GM23338 (cell line): ENCODE results near the gene CEP68. TPM values are rescaled to one million over a fixed set of nuclear protein-coding genes. Genes with fewer than 3 reads are reported as not detected.
"Not testable (repeated sequence)": the region's sequence is repeated elsewhere in the genome, so short reads cannot be mapped to it uniquely, and the experiment has no call there.

ENCODE experiments used
- ATAC-seq: fragments of 200-7000 bp; cut with Tn5 transposase; 3 replicates; pipeline ENCODE4 v1.9.1; 2020
- DNase-seq: peaks from one replicate; pipeline ENCODE4 v3.0.0-alpha.2; 2015; ENCODE audit warnings: low spot score
- H2AFZ ChIP-seq: fragments of 200-600 bp; sonication (generic); 2 replicates; pipeline ENCODE4 v1.8.0; 2016; ENCODE audit warnings: antibody characterized with exemption, mild to moderate bottlenecking, moderate library complexity
- H3F3A ChIP-seq: fragments of 200-600 bp; sonication (generic); replicated peaks from 2 replicates; pipeline ENCODE4 v1.8.0; 2017; ENCODE audit warnings: antibody characterized with exemption, mixed run types, low read depth
- H3K27ac ChIP-seq: fragments of 200-600 bp; sonication (generic); 2 replicates; pipeline ENCODE4 v1.6.1; 2016; ENCODE audit warnings: low read depth
- H3K27me3 ChIP-seq: fragments of 200-600 bp; sonication (generic); 2 replicates; pipeline ENCODE4 v1.8.0; 2016; ENCODE audit warnings: mild to moderate bottlenecking, mixed run types, moderate library complexity; ENCODE audit not compliant: insufficient read depth
- H3K36me3 ChIP-seq: fragments of 200-600 bp; sonication (generic); 2 replicates; pipeline ENCODE4 v1.8.0; 2016; ENCODE audit warnings: mild to moderate bottlenecking; ENCODE audit not compliant: insufficient read depth
- H3K4me1 ChIP-seq: fragments of 200-600 bp; sonication (generic); 2 replicates; pipeline ENCODE4 v1.8.0; 2016; ENCODE audit warnings: mild to moderate bottlenecking, moderate library complexity; ENCODE audit not compliant: insufficient read depth
- H3K4me2 ChIP-seq: fragments of 200-600 bp; sonication (generic); 2 replicates; pipeline ENCODE4 v1.7.1; 2017; ENCODE audit warnings: mixed run types
- H3K4me3 ChIP-seq: fragments of 200-600 bp; sonication (generic); 2 replicates; pipeline ENCODE4 v1.6.1; 2016; ENCODE audit warnings: mixed run types
- H3K79me2 ChIP-seq: fragments of 200-600 bp; sonication (generic); replicated peaks from 2 replicates; pipeline ENCODE4 v1.8.0; 2017; ENCODE audit warnings: mild to moderate bottlenecking; ENCODE audit not compliant: insufficient read depth
- H3K9me2 ChIP-seq: fragments of 200-600 bp; sonication (generic); 2 replicates; pipeline ENCODE4 v1.8.0; 2017; ENCODE audit not compliant: insufficient read depth
- H4K20me1 ChIP-seq: fragments of 200-600 bp; sonication (generic); replicated peaks from 2 replicates; pipeline ENCODE4 v1.8.0; 2017; ENCODE audit warnings: mild to moderate bottlenecking; ENCODE audit not compliant: insufficient read depth
- H3K27ac Mint-ChIP-seq: 2 replicates; pipeline ENCODE4 v1.8.0; 2020; ENCODE audit warnings: inconsistent platforms, mild to moderate bottlenecking, moderate library complexity, mixed read lengths
- H3K27me3 Mint-ChIP-seq: 3 replicates; pipeline ENCODE4 v1.8.0; 2022; ENCODE audit warnings: low read depth, mild to moderate bottlenecking, moderate library complexity, mixed read lengths, inconsistent platforms; ENCODE audit not compliant: insufficient read depth, poor library complexity
- H3K36me3 Mint-ChIP-seq: 3 replicates; pipeline ENCODE4 v1.8.0; 2021; ENCODE audit warnings: low read depth, mild to moderate bottlenecking, inconsistent platforms, moderate library complexity, mixed read lengths
- H3K4me1 Mint-ChIP-seq: 3 replicates; pipeline ENCODE4 v1.8.0; 2020; ENCODE audit warnings: mild to moderate bottlenecking, inconsistent platforms, mixed read lengths
- H3K4me3 Mint-ChIP-seq: 3 replicates; pipeline ENCODE4 v1.8.0; 2021; ENCODE audit warnings: moderate library complexity, mild to moderate bottlenecking, inconsistent platforms, mixed read lengths
- H3K9me3 Mint-ChIP-seq: 3 replicates; pipeline ENCODE4 v1.8.0; 2020; ENCODE audit warnings: moderate library complexity, mild to moderate bottlenecking, inconsistent platforms, mixed read lengths
- CREB1 ChIP-seq: fragments of 250-450 bp; sonication (Bioruptor Pico); IDR thresholded peaks from 2 replicates; pipeline ENCODE4 v1.5.0; 2020; ENCODE audit warnings: low read depth, mild to moderate bottlenecking, moderate library complexity
- JUNB ChIP-seq: IDR thresholded peaks from one replicate; pipeline ENCODE4 v1.6.1; 2016; ENCODE audit warnings: antibody characterized with exemption; ENCODE audit not compliant: unreplicated experiment
- NANOG ChIP-seq: IDR thresholded peaks from 2 replicates; pipeline ENCODE4 v1.6.1; 2016; ENCODE audit warnings: antibody characterized with exemption, borderline replicate concordance
- ZNF114 ChIP-seq: fragments of 250-450 bp; sonication (Bioruptor Pico); IDR thresholded peaks from 2 replicates; pipeline ENCODE4 v1.5.0; 2020; ENCODE audit warnings: mild to moderate bottlenecking, moderate library complexity
- ZNF331 ChIP-seq: fragments of 250-450 bp; sonication (Bioruptor Pico); IDR thresholded peaks from 2 replicates; pipeline ENCODE4 v1.5.0; 2020; ENCODE audit warnings: low read depth, mild to moderate bottlenecking, moderate library complexity
- polyA plus RNA-seq: library from polyadenylated mRNA; unstranded; fragments of >200 nt; fragmentation: Nextera tagmentation; extraction: Ambion mirVana; gene quantifications from 2 replicates; pipeline ENCODE4 v1.2.1, GENCODE V29; 2016
- total RNA-seq: library from RNA; depleted of rRNA; stranded (reverse); fragments of >200 nt; shearing (Covaris generic); gene quantifications from 2 replicates; pipeline ENCODE4 v1.2.3, GENCODE V29; 2014
- TF ChIP-seq, protein P1 (sequence below): IDR thresholded peaks from one replicate; pipeline ENCODE4 v1.6.1; 2018; ENCODE audit warnings: antibody characterized with exemption; ENCODE audit not compliant: unreplicated experiment
- TF ChIP-seq, protein P2 (sequence below), 2 experiments: fragments of 200-600 bp in 1 of 2; sonication (generic) in 1 of 2; conservative IDR thresholded peaks; 2 replicates each; pipeline versions ENCODE4 v1.5.1 to v1.6.1; 2016 to 2017; ENCODE audit warnings: antibody characterized with exemption in 2 of 2, low read depth in 2 of 2, mild to moderate bottlenecking in 2 of 2, moderate library complexity in 1 of 2

The CEP68 gene
- total and polyA plus RNA-seq, 2 experiments from 2014 or later: 13.0 to 24.4 TPM

DNA sequence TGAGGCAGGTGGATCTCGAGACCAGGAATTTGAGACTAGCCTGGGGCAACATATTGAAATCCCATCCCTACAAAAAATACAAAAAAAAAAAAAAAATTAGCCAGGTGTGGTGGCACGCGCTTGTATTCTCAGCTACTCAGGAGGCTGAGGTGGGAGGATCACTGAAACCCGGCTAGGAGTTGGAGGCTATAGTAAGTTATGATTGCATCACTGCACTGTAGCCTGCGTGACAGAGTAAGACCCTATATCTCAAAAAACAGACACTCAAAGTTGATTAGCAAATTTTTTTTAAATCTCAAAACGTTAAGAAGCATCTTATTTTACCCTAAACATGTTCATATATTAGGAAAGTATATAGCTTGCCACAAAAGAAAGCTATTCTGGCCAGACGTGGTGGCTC is 66.1 kb downstream of the CEP68 start (continued):
- no peak for TF ChIP-seq ZNF331

DNA sequence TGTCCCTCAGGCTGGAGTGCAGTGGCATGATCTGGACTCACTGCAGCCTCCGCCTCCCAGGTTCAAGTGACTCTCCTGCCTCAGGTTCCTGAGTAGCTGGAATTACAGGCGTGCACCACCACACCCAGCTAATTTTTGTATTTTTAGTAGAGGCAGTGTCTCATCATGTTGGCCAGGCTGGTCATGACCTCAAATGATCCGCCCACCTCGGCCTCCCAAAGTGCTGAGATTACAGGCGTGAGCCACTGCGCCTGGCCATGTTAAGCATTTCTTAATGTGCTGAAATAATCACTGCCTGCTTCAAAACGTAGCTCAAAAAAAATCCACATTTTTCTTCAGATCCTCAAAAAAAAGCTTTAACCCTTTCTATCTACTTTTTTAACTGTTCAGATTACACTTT is 69.2 kb downstream of the CEP68 start:
- H3K9me2 ChIP-seq, H3K27ac ChIP-seq, H3K9me3 Mint-ChIP-seq, H2AFZ ChIP-seq, H3K27ac Mint-ChIP-seq, H3K36me3 ChIP-seq, H3K36me3 Mint-ChIP-seq, H3K4me3 Mint-ChIP-seq, ATAC-seq, H3K27me3 ChIP-seq, H3K4me2 ChIP-seq, H3K4me3 ChIP-seq, H3F3A ChIP-seq, DNase-seq: not testable (repeated sequence)
- Histone ChIP-seq H3K4me1 (peaks cover 43% of the 10 kb centered on the region), H4K20me1 (peaks cover 61% of the 10 kb centered on the region), H3K79me2 (peaks cover 91% of the 10 kb centered on the region)
- Mint-ChIP-seq H3K27me3 (peaks cover 14% of the 10 kb centered on the region), H3K4me1 (peaks cover 27% of the 10 kb centered on the region)

DNA sequence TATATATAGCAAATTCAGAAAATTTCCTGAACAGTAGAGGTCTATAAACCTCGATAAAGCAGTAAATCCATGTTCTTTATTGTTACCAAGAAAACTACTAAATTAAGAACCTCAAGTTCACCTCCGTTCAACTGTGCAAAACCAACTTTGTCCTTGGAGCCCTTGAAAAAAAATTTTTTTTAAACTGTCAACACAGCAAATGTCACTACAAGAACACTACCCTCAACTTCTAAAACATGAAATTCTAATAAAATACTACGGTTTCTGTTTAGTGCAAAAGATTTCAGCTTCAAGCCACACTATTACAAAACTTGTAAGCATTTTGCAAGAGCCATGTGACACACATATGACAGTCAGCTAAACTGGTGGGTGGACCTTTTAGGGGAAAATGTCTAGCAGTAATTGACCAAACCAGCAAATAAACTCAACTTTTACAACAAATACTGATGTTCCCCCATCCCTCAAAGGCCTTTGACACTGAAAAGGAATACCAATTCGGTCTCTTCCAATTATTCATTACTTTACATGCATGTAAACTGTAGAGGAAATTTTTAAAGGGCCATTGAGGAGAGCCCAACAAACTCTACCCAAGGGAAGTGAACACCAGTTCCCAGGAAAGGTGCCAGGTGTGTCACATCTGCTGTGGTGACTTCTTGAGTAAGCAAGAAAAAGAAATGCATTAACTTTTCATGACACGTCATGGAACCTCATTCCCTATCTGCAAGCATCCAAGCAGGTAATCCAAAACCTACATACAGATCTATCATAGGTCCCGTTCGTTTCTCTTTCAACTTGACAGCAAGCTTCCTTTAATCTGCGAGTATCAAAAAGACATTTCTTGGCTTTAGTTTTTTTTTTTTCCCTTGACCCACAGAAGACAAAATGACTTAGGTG is 72.3 kb downstream of the CEP68 start:
- Histone ChIP-seq H3K4me3 (peak overlapping the region; percentile 87), H3K79me2 (peaks cover 60% of the 10 kb centered on the region), H3K4me2 (peak overlapping the region; percentile 90), H3K4me1 (peaks cover 40% of the 10 kb centered on the region), H4K20me1 (peaks cover 33% of the 10 kb centered on the region), H3K9me2 (no peaks in the 10 kb centered on the region), H3K36me3 (no peaks in the 10 kb centered on the region), H3K27ac (no peak overlapping the region), H2AFZ (no peak overlapping the region), H3K27me3 (no peaks in the 10 kb centered on the region), H3F3A (0 out of 2 replicates have a peak, but pooled peaks cover 3% of the 10 kb centered on the region)
- DNase-seq (no peak), ATAC-seq (no peak)
- peaks cover 26% of the 10 kb centered on the region for H3K4me1 Mint-ChIP-seq
- H3K27ac Mint-ChIP-seq: peak overlapping the region; percentile 97
- H3K9me3 Mint-ChIP-seq: no peaks in the 10 kb centered on the region
- peaks cover 14% of the 10 kb centered on the region for H3K27me3 Mint-ChIP-seq
- peak overlapping the region; percentile 86 for H3K4me3 Mint-ChIP-seq
- H3K36me3 Mint-ChIP-seq: peaks cover 3% of the 10 kb centered on the region; the same call in 1 of the 3 replicates
- TF ChIP-seq CREB1 (CRISPR knock-in tag): no peak
- no peak for TF ChIP-seq ZNF331
- TF ChIP-seq ZNF114 (CRISPR knock-in tag): no peak
- TF ChIP-seq JUNB: no peak
- TF ChIP-seq, protein P1, sequence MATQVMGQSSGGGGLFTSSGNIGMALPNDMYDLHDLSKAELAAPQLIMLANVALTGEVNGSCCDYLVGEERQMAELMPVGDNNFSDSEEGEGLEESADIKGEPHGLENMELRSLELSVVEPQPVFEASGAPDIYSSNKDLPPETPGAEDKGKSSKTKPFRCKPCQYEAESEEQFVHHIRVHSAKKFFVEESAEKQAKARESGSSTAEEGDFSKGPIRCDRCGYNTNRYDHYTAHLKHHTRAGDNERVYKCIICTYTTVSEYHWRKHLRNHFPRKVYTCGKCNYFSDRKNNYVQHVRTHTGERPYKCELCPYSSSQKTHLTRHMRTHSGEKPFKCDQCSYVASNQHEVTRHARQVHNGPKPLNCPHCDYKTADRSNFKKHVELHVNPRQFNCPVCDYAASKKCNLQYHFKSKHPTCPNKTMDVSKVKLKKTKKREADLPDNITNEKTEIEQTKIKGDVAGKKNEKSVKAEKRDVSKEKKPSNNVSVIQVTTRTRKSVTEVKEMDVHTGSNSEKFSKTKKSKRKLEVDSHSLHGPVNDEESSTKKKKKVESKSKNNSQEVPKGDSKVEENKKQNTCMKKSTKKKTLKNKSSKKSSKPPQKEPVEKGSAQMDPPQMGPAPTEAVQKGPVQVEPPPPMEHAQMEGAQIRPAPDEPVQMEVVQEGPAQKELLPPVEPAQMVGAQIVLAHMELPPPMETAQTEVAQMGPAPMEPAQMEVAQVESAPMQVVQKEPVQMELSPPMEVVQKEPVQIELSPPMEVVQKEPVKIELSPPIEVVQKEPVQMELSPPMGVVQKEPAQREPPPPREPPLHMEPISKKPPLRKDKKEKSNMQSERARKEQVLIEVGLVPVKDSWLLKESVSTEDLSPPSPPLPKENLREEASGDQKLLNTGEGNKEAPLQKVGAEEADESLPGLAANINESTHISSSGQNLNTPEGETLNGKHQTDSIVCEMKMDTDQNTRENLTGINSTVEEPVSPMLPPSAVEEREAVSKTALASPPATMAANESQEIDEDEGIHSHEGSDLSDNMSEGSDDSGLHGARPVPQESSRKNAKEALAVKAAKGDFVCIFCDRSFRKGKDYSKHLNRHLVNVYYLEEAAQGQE: no peak
- TF ChIP-seq, protein P2, sequence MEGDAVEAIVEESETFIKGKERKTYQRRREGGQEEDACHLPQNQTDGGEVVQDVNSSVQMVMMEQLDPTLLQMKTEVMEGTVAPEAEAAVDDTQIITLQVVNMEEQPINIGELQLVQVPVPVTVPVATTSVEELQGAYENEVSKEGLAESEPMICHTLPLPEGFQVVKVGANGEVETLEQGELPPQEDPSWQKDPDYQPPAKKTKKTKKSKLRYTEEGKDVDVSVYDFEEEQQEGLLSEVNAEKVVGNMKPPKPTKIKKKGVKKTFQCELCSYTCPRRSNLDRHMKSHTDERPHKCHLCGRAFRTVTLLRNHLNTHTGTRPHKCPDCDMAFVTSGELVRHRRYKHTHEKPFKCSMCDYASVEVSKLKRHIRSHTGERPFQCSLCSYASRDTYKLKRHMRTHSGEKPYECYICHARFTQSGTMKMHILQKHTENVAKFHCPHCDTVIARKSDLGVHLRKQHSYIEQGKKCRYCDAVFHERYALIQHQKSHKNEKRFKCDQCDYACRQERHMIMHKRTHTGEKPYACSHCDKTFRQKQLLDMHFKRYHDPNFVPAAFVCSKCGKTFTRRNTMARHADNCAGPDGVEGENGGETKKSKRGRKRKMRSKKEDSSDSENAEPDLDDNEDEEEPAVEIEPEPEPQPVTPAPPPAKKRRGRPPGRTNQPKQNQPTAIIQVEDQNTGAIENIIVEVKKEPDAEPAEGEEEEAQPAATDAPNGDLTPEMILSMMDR (conservative IDR thresholded peaks at IDR 0.05; ENCODE audit: low read depth in 2 of 2): no peak
- no peak for TF ChIP-seq NANOG
